Activated T-helper 17 cell treated with anti-CD3 and anti-CD28 coated beads, Interleukin-2, amount 50 U/mL, for 72 hours (primary cell): ENCODE results near the gene YES1. TPM values are rescaled to one million over a fixed set of nuclear protein-coding genes. Genes with fewer than 3 reads are reported as not detected.
"Not testable (repeated sequence)": the region's sequence is repeated elsewhere in the genome, so short reads cannot be mapped to it uniquely, and the experiment has no call there.

ENCODE experiments used
- ATAC-seq: fragments of 150-1000 bp; cut with Tn5 transposase; replicated peaks from 2 replicates; pipeline ENCODE4 v1.10.0; 2021; ENCODE audit warnings: mild to moderate bottlenecking, moderate library complexity
- H3K27ac Mint-ChIP-seq: one replicate; pipeline ENCODE4 v1.8.0; 2022; ENCODE audit warnings: mixed read lengths
- H3K27me3 Mint-ChIP-seq: one replicate; pipeline ENCODE4 v1.8.0; 2022; ENCODE audit warnings: mixed read lengths
- H3K36me3 Mint-ChIP-seq: one replicate; pipeline ENCODE4 v1.8.0; 2022; ENCODE audit warnings: low read depth, mild to moderate bottlenecking, mixed read lengths
- H3K4me1 Mint-ChIP-seq: one replicate; pipeline ENCODE4 v1.8.0; 2022; ENCODE audit warnings: mixed read lengths
- H3K4me3 Mint-ChIP-seq: one replicate; pipeline ENCODE4 v1.8.0; 2022; ENCODE audit warnings: mild to moderate bottlenecking, mixed read lengths
- H3K9me3 Mint-ChIP-seq: one replicate; pipeline ENCODE4 v1.8.0; 2022; ENCODE audit warnings: mixed read lengths
- total RNA-seq, 2 donors: library from RNA; stranded (reverse); gene quantifications; one replicate each; pipeline ENCODE4 v1.2.3, GENCODE V29; 2022

YES1 gene
- total RNA-seq, 2 donors from 2014 or later, result 12.1 to 22.0 TPM

DNA sequence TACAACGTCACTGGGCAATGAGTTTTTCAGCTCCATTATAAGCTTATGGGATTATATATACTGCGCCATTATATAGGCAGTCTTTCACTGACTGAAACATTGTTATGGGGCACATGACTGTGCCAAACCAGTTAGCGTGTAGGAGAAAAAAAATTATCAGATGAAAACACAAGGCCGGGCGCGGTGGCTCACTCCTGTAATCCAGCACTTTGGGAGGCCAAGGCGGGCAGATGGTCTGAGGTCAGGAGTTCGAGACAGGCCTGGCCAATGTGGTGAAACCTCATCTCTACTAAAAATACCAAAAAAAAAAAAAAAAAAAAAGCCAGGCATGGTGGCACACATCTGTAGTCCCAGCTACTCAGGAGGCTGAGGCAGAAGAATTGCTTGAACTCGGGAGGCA, 129.6 kb downstream of the YES1 start:
- H3K9me3 Mint-ChIP-seq, ATAC-seq, H3K27me3 Mint-ChIP-seq: not testable (repeated sequence)
- Mint-ChIP-seq H3K27ac (peak overlapping the region; percentile 96), H3K4me3 (peak overlapping the region; percentile 75), H3K36me3 (peaks cover 99% of the 10 kb centered on the region), H3K4me1 (peaks cover 22% of the 10 kb centered on the region)

- Mint-ChIP-seq H3K36me3 (peaks cover 99% of the 10 kb centered on the region), H3K27me3 (no peaks in the 10 kb centered on the region), H3K4me3 (peak overlapping the region; percentile 75), H3K4me1 (peaks cover 20% of the 10 kb centered on the region), H3K9me3 (no peaks in the 10 kb centered on the region), H3K27ac (peak overlapping the region; percentile 96)
- ATAC-seq, result peak; percentile 97
Measured at GRCh38 chr18:681985-682384, 130.1 kb downstream of the YES1 start.

- peaks cover 100% of the 10 kb centered on the region for H3K36me3 Mint-ChIP-seq
Measured at GRCh38 chr18:680392-680791, 131.7 kb downstream of the YES1 start.

GRCh38 chr18:679516-679915, 132.5 kb downstream of the YES1 start:
- H3K4me3 Mint-ChIP-seq, result no peak overlapping the region
- no peaks in the 10 kb centered on the region for H3K27me3 Mint-ChIP-seq
- peaks cover 99% of the 10 kb centered on the region for H3K36me3 Mint-ChIP-seq
- peaks cover 16% of the 10 kb centered on the region for H3K4me1 Mint-ChIP-seq
- no peak overlapping the region for H3K27ac Mint-ChIP-seq
- no peak for ATAC-seq
- no peaks in the 10 kb centered on the region for H3K9me3 Mint-ChIP-seq

More at GRCh38 chr18:680392-680791, 131.7 kb downstream of the YES1 start:
- H3K27me3 Mint-ChIP-seq, result no peaks in the 10 kb centered on the region
- H3K4me1 Mint-ChIP-seq, result peaks cover 16% of the 10 kb centered on the region
- no peak for ATAC-seq
- no peak overlapping the region for H3K4me3 Mint-ChIP-seq
- H3K27ac Mint-ChIP-seq, result no peak overlapping the region
- no peaks in the 10 kb centered on the region for H3K9me3 Mint-ChIP-seq

DNA sequence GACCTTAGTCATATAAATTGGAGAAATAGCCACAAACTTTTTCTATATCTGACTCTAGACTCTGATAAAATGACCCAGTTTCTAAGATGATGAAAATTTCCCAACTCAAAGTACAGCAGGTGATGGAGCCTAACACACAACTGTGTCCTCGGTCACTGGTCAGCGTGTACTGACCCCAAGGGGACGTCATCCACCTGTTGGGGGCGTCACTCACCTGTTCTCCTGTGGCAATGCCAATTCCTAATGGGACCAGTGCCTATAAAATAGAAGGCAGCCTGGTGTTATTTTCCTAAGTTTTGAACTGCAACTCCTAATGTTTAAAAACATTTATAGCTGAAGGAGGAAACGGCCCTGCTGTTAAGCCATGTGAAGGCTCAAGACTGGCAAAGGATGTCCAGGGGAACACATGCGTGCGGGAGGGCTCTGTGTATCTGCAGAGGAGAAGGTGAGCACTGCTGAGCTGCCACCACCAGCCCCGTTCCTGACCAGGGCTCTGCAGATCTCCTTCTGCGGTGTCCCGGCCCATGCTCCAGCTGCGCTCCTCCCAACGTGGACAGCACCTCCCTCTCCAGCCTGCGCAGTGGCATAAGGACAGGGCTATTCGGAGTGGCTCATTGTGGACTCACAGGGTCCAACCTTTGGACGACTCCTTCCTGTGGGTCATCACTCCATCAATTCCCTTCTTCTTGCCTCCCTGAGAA, 133.4 kb downstream of the YES1 start:
- Mint-ChIP-seq H3K9me3 (no peaks in the 10 kb centered on the region), H3K36me3 (peaks cover 99% of the 10 kb centered on the region), H3K27ac (peak overlapping the region; percentile 68), H3K4me1 (peaks cover 16% of the 10 kb centered on the region), H3K27me3 (no peaks in the 10 kb centered on the region), H3K4me3 (no peak overlapping the region)
- ATAC-seq, result no peak

DNA sequence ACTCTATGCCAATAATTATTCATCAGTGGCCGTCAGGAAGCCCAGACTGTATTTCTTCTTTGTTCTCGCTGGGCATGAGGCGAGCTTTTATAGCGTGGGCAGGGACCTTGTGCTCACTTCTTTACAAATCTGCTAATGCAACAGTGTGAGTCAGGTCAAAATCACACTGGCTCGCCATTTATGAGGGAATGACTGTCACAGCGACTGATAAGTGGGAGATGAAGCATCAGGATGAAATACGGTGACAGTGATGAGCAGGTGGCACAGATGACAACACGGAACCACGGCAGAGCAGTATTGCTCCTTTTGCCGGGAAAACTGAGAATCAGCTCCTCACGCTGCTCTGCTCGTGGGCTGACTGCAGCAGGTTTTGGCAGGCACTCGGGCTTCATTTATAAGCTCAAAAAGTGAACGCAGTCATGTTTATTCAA, 134.1 kb downstream of the YES1 start:
- Mint-ChIP-seq H3K36me3 (peaks cover 99% of the 10 kb centered on the region), H3K27ac (peak overlapping the region; percentile 68), H3K9me3 (no peaks in the 10 kb centered on the region)

GRCh38 chr18:677145-677544, 134.9 kb downstream of the YES1 start:
- H3K4me1 Mint-ChIP-seq, result peaks cover 14% of the 10 kb centered on the region
- H3K36me3 Mint-ChIP-seq, result peaks cover 99% of the 10 kb centered on the region
- no peaks in the 10 kb centered on the region for H3K27me3 Mint-ChIP-seq
- no peak for ATAC-seq
- peak overlapping the region; percentile 7 for H3K27ac Mint-ChIP-seq
- H3K4me3 Mint-ChIP-seq, result no peak overlapping the region
- no peaks in the 10 kb centered on the region for H3K9me3 Mint-ChIP-seq

More for the DNA sequence above, 134.1 kb downstream of the YES1 start:
- peaks cover 16% of the 10 kb centered on the region for H3K4me1 Mint-ChIP-seq
- ATAC-seq, result peak; percentile 33
- peak overlapping the region; percentile 19 for H3K4me3 Mint-ChIP-seq
- H3K27me3 Mint-ChIP-seq, result no peaks in the 10 kb centered on the region

DNA sequence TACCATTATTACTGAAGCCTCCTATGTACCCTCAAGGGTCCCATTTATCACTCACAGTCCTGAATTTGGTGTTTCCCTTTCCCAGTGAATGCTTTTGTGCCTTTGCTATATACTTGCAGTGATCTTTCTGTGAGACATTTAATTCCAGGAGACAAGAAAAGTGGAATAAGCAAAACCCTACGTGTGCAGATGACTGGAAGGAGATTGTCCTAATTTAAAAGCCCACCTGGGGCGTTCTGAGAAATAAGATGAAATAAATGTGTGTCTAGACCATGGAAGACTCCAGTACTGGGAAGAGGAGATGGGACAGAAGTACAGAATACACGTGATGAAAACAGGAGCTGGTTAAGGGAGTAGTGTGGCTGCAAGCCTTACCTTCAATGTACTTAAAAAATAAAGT, 135.3 kb downstream of the YES1 start:
- no peak for ATAC-seq
- Mint-ChIP-seq H3K36me3 (peaks cover 99% of the 10 kb centered on the region), H3K9me3 (no peaks in the 10 kb centered on the region), H3K27me3 (no peaks in the 10 kb centered on the region), H3K27ac (peak overlapping the region; percentile 7), H3K4me3 (no peak overlapping the region), H3K4me1 (peaks cover 9% of the 10 kb centered on the region)

DNA sequence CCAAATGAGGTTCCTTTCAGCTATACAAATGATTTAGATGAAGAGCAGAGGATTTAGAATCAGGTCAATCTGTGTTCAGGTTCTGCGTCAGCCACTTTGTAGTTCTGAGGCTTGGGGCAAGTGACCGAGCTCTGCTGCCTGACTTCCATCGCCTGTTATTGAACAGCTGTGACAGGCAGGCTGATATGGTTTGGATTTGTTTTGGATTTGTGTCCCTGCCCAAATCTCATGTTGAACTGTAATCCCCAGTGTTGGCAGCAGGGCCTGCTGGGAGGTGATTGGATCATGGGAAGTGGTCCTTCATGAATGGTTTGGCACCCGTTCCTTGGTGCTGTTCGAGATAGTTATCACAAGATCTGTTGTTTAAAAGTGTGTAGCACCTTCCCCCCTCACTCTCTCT, 136.0 kb downstream of the YES1 start:
- no peaks in the 10 kb centered on the region for H3K27me3 Mint-ChIP-seq
- peaks cover 5% of the 10 kb centered on the region for H3K4me1 Mint-ChIP-seq
- ATAC-seq, result no peak
- H3K4me3 Mint-ChIP-seq, result no peak overlapping the region
- no peaks in the 10 kb centered on the region for H3K9me3 Mint-ChIP-seq
- H3K27ac Mint-ChIP-seq, result no peak overlapping the region
- H3K36me3 Mint-ChIP-seq, result peaks cover 99% of the 10 kb centered on the region

- Mint-ChIP-seq H3K4me1 (peaks cover 5% of the 10 kb centered on the region), H3K9me3 (no peaks in the 10 kb centered on the region), H3K27ac (peak overlapping the region; percentile 29), H3K36me3 (peaks cover 99% of the 10 kb centered on the region), H3K27me3 (no peaks in the 10 kb centered on the region), H3K4me3 (no peak overlapping the region)
- no peak for ATAC-seq
Measured at GRCh38 chr18:675307-675706, 136.7 kb downstream of the YES1 start.

DNA sequence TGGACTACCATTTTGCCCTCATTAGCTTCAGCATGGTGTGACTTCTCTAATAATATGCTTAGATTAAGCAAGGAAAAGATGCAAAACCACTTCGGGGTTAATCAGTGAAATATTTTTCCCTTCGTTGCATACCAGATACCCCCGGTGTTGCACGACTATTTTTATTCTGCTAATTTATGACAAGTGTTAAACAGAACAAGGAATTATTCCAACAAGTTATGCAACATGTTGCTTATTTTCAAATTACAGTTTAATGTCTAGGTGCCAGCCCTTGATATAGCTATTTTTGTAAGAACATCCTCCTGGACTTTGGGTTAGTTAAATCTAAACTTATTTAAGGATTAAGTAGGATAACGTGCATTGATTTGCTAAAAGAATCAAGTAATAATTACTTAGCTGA, 138.3 kb downstream of the YES1 start:
- H3K4me3 Mint-ChIP-seq, result no peak overlapping the region
- no peaks in the 10 kb centered on the region for H3K9me3 Mint-ChIP-seq
- no peak overlapping the region for H3K27ac Mint-ChIP-seq
- no peaks in the 10 kb centered on the region for H3K27me3 Mint-ChIP-seq
- no peak for ATAC-seq
- H3K36me3 Mint-ChIP-seq, result peaks cover 99% of the 10 kb centered on the region
- H3K4me1 Mint-ChIP-seq, result peaks cover 5% of the 10 kb centered on the region

GRCh38 chr18:673317-673716, 138.7 kb downstream of the YES1 start:
- Mint-ChIP-seq H3K9me3 (no peaks in the 10 kb centered on the region), H3K4me3 (no peak overlapping the region), H3K27me3 (no peaks in the 10 kb centered on the region), H3K27ac (no peak overlapping the region), H3K36me3 (peaks cover 99% of the 10 kb centered on the region), H3K4me1 (peaks cover 5% of the 10 kb centered on the region)
- ATAC-seq, result no peak

Other genes with a start within 250 kb of the YES1 start
- not detected for gene CETN1, start 231.9 kb downstream of the YES1 start, total RNA-seq
- not detected for gene CLUL1, start 215.3 kb downstream of the YES1 start, total RNA-seq
- gene TYMS, start 154.6 kb downstream of the YES1 start, total RNA-seq, result 100 to 1,000 TPM; 268 to 414 TPM
- 10 to 100 TPM; 61.6 to 89.8 TPM for gene ENOSF1, start 99.6 kb downstream of the YES1 start, total RNA-seq
- gene ADCYAP1, start 92.6 kb upstream of the YES1 start, total RNA-seq, result not detected